Fibroblast of villous mesenchyme (primary cell): ENCODE results near the gene DNAAF5. TPM values are rescaled to one million over a fixed set of nuclear protein-coding genes. Genes with fewer than 3 reads are reported as not detected.

Source experiments
- DNase-seq: peaks from one replicate; pipeline ENCODE4 v3.0.0-alpha.2; 2010; ENCODE audit warnings: low read depth
- H3K4me3 ChIP-seq: 2 replicates; pipeline ENCODE4 v1.5.1; 2011; ENCODE audit warnings: low read depth, mild to moderate bottlenecking, low read length
- CTCF ChIP-seq: IDR thresholded peaks from 2 replicates; pipeline ENCODE4 v1.5.1; 2012; ENCODE audit warnings: low read depth, mild to moderate bottlenecking, low read length; ENCODE audit not compliant: insufficient read depth
- total RNA-seq: library from RNA; depleted of rRNA; stranded (reverse); fragments of >200 nt; gene quantifications from 2 replicates; pipeline ENCODE4 v1.2.3, GENCODE V29; 2012

DNAAF5 gene
- total RNA-seq, 1 donor = 32.8 TPM

GRCh38 chr7:734808-735207, 8.3 kb downstream of the DNAAF5 start:
- no peak for TF ChIP-seq CTCF
- DNase-seq = no peak
- H3K4me3 ChIP-seq = no peak overlapping the region

- no peak overlapping the region for H3K4me3 ChIP-seq
- no peak for TF ChIP-seq CTCF
- no peak for DNase-seq
Measured at GRCh38 chr7:738241-738640, 11.7 kb downstream of the DNAAF5 start.

GRCh38 chr7:738723-739454, 12.4 kb downstream of the DNAAF5 start:
- H3K4me3 ChIP-seq = no peak overlapping the region
- DNase-seq = no peak
- TF ChIP-seq CTCF = no peak

GRCh38 chr7:739455-739982, 13.0 kb downstream of the DNAAF5 start:
- DNase-seq = no peak
- no peak overlapping the region for H3K4me3 ChIP-seq
- no peak for TF ChIP-seq CTCF

DNA sequence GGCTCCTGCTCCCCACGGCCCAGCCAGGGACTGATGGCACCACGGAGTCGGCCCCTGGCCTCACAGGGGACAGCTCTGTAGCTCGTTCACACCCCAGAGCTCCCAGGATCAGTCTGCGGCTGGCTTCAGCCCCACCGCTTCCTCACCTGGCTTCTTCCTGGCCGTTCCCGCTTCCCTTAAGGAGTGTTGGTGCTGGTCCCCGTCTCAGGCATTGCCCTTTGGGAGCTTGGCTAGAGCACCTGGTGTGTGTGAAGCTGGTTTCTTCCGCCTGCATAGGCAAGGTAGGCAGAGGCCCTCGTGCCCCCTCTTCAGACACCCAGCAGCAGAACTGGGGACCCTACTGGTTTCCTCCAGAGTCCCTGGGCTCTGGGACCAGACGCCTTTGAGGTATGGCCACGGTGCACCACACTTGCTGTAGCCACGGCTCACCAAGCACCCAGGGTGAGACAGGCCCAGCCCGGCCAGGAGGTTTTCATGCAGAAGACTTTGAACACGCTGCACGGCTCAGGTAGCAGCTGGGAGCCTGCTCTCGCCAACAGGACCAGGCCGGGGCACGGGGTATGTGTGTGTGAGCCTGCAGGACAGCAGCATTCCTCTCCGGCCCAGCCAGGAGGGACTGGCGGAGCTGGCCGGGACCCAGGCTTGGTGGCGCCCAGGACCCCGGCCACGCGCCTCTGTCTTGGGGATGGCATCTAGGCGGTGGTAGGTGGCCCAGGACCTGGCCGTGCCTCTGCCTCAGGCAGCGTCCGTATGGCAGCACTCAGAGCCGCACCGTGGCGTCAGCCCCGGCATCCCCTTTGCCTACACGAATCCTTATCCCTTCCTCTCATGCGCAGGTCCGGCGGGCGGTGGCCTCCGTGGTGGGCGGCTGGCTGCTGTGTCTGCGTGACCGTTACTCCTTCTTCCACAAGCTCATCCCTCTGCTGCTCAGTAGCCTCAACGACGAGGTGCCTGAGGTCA, 13.8 kb downstream of the DNAAF5 start:
- TF ChIP-seq CTCF = no peak
- DNase-seq = no peak
- no peak overlapping the region for H3K4me3 ChIP-seq

DNA sequence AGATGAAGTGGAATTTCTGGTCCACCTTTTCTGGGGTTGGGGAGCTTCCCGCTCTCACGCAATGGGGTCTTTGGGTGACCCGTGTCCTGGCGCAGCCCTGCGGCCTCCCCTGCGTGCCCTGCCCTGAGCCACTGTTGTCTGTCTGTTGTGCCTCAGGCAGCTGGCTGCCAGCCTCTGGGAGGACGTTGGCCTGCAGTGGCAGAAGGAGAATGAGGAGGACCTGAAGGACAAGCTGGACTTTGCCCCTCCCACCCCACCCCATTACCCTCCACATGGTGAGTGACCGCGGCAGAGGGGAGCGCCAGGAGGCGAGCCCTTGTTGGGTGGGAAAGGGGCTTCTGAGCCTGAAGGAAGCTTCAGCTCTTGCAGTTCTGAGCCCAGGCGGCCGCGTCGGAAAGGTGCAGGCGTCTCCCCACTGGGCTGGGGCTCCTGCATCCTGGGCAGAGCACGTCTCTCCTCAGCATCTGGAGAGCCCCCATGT, 14.7 kb downstream of the DNAAF5 start:
- H3K4me3 ChIP-seq = no peak overlapping the region
- DNase-seq = no peak
- TF ChIP-seq CTCF = no peak
